Astrocyte (in vitro differentiated cells and primary cell): ENCODE results near the gene SLCO3A1.

Experiments
- EZH2 ChIP-seq: IDR thresholded peaks from 2 replicates; pipeline ENCODE4 v1.6.1; 2012; ENCODE audit warnings: mild to moderate bottlenecking, low read length, inconsistent platforms; ENCODE audit not compliant: insufficient read depth
- TF ChIP-seq, protein P1 (sequence below): IDR thresholded peaks from 2 replicates; pipeline ENCODE4 v1.5.1; 2011; ENCODE audit warnings: low read depth, mild to moderate bottlenecking, inconsistent platforms, low read length, moderate library complexity; ENCODE audit not compliant: insufficient read depth

DNA sequence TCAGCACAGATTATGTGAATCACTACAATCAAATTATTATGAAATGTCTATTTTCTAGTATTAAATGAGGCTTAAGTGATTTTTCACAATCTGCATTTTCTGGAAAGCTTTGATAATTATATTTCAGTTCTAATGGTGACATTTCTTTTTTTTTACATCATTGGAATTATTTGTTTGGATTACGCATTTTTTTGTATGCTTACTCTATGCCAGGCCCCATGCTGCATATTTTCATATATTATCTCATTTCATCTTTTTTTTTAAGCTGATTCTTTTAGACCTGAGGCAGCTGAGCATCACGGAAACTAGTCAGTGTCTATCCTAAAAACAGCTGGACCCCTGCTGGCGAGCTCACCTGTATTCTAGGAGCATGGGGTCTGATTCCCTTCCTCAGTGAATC lies 31.1 kb downstream of the SLCO3A1 start:
- TF ChIP-seq, protein P1, sequence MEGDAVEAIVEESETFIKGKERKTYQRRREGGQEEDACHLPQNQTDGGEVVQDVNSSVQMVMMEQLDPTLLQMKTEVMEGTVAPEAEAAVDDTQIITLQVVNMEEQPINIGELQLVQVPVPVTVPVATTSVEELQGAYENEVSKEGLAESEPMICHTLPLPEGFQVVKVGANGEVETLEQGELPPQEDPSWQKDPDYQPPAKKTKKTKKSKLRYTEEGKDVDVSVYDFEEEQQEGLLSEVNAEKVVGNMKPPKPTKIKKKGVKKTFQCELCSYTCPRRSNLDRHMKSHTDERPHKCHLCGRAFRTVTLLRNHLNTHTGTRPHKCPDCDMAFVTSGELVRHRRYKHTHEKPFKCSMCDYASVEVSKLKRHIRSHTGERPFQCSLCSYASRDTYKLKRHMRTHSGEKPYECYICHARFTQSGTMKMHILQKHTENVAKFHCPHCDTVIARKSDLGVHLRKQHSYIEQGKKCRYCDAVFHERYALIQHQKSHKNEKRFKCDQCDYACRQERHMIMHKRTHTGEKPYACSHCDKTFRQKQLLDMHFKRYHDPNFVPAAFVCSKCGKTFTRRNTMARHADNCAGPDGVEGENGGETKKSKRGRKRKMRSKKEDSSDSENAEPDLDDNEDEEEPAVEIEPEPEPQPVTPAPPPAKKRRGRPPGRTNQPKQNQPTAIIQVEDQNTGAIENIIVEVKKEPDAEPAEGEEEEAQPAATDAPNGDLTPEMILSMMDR = no peak
- TF ChIP-seq EZH2 = no peak
